ENCODE measurements around the gene PAPOLG. TPM values are rescaled to one million over a fixed set of nuclear protein-coding genes. Genes with fewer than 3 reads are reported as not detected.

The PAPOLG gene
- total and polyA plus RNA-seq, 9 of the 15 experiments (the other 6 are each of a cell fraction or from before 2014, with no cell fraction given) = 3.9 to 16.3 (median 10.0) TPM

- in situ Hi-C loops (cut with MboI) = no loop called here
- intact Hi-C loops (cut with micrococcal nuclease) = no loop called here
- 81% methylated on average over 6 of the region's 6 CpGs for WGBS (ENCODE audit: insufficient coverage, low coverage, missing lambda C conversion rate)
- peak in 1 of 4 experiments; percentile 16 for DNase-seq (ENCODE audit: extremely low read depth in 1 of 4, low spot score in 3 of 4)
- H3K4me1 ChIP-seq (replicated peaks in 1 of 2; ENCODE audit: control insufficient read depth in 2 of 2, insufficient read depth in 2 of 2, low read length in 2 of 2) = no peaks in the 10 kb centered on the region; a peak in 1 of 5 replicates
- no peak for FAIRE-seq
- peaks cover 65% of the 10 kb centered on the region for H3K36me3 ChIP-seq (ENCODE audit: control insufficient read depth, insufficient read depth, low read length)
- ChIA-PET POLR2A (interaction anchor here (0.5 kb wide), 1 partner anchor 566 kb away, joined by 3 read pairs; no protein-coding TSS in a partner anchor), CTCF (ENCODE audit: low intra/inter-chr PET ratio) (no interaction called here)
- no peak overlapping the region; a peak in 1 of 4 replicates for H3K9ac ChIP-seq (ENCODE audit: insufficient read depth in 1 of 2, low read depth in 2 of 2, low read length in 2 of 2)
- H3K4me2 ChIP-seq (ENCODE audit: insufficient read depth, low read length) = no peak overlapping the region
- H4K20me1 ChIP-seq (replicated peaks; ENCODE audit: control insufficient read depth, insufficient read depth, low read length) = no peaks in the 10 kb centered on the region
- no peak overlapping the region for H2AFZ ChIP-seq (ENCODE audit: low read depth, low read length)
- no peak overlapping the region for H3K4me3 ChIP-seq
- H3K9me3 ChIP-seq (replicated peaks; ENCODE audit: control insufficient read depth, insufficient read depth, low read depth, low read length) = no peaks in the 10 kb centered on the region
- H3K27me3 ChIP-seq (ENCODE audit: control insufficient read depth in 2 of 2, insufficient read depth in 2 of 2, low read length in 2 of 2) = no peaks in the 10 kb centered on the region
- peak; percentile 49; the same call in 1 of the 3 replicates for ATAC-seq
- no peaks in the 10 kb centered on the region for H3K9me1 ChIP-seq (ENCODE audit: control insufficient read depth, insufficient read depth, low read length)
- no TSS peak for BruUV-seq (replicated peaks)
- H3K27ac ChIP-seq (ENCODE audit: extremely low read depth, low read depth, low read length) = peak overlapping the region; percentile 53
- H3K79me2 ChIP-seq (ENCODE audit: control insufficient read depth, insufficient read depth, low read length) = no peaks in the 10 kb centered on the region
- TF ChIP-seq POLR2A (conservative IDR thresholded peaks at IDR 0.05) (no peak), HSF4 (CRISPR knock-in tag; IDR thresholded peaks at IDR 0.05; ENCODE audit: borderline replicate concordance) (no peak), PHB (CRISPR knock-in tag; IDR thresholded peaks at IDR 0.05) (no peak), ZNF24 (IDR thresholded peaks at IDR 0.05) (no peak), SPI1 (IDR thresholded peaks at IDR 0.05; ENCODE audit: borderline replicate concordance, low read depth, low read length) (peak; percentile 98), MEIS2 (IDR thresholded peaks at IDR 0.05; ENCODE audit: partially characterized antibody) (peak; percentile 25), TRIM24 (IDR thresholded peaks at IDR 0.05) (no peak; a peak in 1 of 4 replicates), SMARCA4 (IDR thresholded peaks at IDR 0.05) (0 out of 2 replicates have a peak, but pooled peaks have one; percentile 39), SMARCE1 (IDR thresholded peaks at IDR 0.05) (peak; percentile 85), FOSL1 (tag; conservative IDR thresholded peaks at IDR 0.05) (0 out of 2 replicates have a peak, but pooled peaks have one; percentile 28), ZNF384 (IDR thresholded peaks at IDR 0.05; ENCODE audit: low read depth, low read length) (peak; percentile 66), L3MBTL2 (IDR thresholded peaks at IDR 0.05) (peak; percentile 34; the same call in 1 of the 2 replicates), JUND (IDR thresholded peaks at IDR 0.05; ENCODE audit: borderline replicate concordance, low read depth, low read length) (no peak), JUND (tag; IDR thresholded peaks at IDR 0.05; ENCODE audit: borderline replicate concordance, low read depth, low read length) (peak; percentile 35; the same call in 1 of the 3 replicates), SNIP1 (IDR thresholded peaks at IDR 0.05; ENCODE audit: low read depth) (no peak), NR2C2 (CRISPR knock-in tag; IDR thresholded peaks at IDR 0.05) (no peak), NR2C2 (tag; IDR thresholded peaks at IDR 0.05) (peak; percentile 50), NR2C1 (IDR thresholded peaks at IDR 0.05) (peak; percentile 47; the same call in 1 of the 2 replicates), NR2C1 (tag; IDR thresholded peaks at IDR 0.05) (no peak)
Measured at GRCh38 chr2:60796573-60797509, 40.8 kb downstream of the PAPOLG start.
